DND-41 (cell line): ENCODE results near the gene YTHDC1.

ENCODE experiments used
- EZH2 ChIP-seq: IDR thresholded peaks from 3 replicates; pipeline ENCODE4 v1.6.1; 2012; ENCODE audit warnings: borderline replicate concordance, low read depth, mild to moderate bottlenecking, moderate library complexity, low read length, inconsistent platforms; ENCODE audit not compliant: severe bottlenecking
- TF ChIP-seq, protein P1 (sequence below): IDR thresholded peaks from 2 replicates; pipeline ENCODE4 v1.5.1; 2012; ENCODE audit warnings: borderline replicate concordance, low read length, moderate library complexity, mild to moderate bottlenecking; ENCODE audit not compliant: poor library complexity, severe bottlenecking; ENCODE audit errors: extremely low read depth

DNA sequence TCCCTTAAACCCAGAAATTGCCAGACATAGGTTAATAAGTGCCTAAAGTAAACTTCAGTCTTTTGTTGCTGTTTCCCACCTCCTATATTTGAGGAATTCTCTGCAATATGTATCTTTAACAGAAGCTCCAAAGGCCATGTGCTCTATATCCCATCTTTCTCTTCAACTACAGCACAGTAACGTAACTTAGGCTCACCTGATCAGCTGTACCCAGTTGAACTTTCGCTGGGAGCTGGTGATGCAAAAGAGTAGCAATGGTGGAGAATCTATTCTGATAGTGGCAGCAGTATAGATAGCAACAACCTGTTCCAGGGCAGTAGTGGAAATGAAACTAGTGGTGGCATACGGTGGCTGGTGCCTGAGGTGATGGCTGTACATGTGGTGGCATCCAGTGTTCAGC is 33.2 kb upstream of the YTHDC1 start:
- TF ChIP-seq, protein P1, sequence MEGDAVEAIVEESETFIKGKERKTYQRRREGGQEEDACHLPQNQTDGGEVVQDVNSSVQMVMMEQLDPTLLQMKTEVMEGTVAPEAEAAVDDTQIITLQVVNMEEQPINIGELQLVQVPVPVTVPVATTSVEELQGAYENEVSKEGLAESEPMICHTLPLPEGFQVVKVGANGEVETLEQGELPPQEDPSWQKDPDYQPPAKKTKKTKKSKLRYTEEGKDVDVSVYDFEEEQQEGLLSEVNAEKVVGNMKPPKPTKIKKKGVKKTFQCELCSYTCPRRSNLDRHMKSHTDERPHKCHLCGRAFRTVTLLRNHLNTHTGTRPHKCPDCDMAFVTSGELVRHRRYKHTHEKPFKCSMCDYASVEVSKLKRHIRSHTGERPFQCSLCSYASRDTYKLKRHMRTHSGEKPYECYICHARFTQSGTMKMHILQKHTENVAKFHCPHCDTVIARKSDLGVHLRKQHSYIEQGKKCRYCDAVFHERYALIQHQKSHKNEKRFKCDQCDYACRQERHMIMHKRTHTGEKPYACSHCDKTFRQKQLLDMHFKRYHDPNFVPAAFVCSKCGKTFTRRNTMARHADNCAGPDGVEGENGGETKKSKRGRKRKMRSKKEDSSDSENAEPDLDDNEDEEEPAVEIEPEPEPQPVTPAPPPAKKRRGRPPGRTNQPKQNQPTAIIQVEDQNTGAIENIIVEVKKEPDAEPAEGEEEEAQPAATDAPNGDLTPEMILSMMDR: no peak
- TF ChIP-seq EZH2: no peak
